GM19467 (cell line): Measurements from ENCODE around the gene TIAM1.

Experiments
- ATAC-seq: cut with Tn5 transposase; IDR thresholded peaks from one replicate; pipeline ENCODE4 v1.9.1; 2021; ENCODE audit warnings: mild to moderate bottlenecking, moderate library complexity; ENCODE audit not compliant: unreplicated experiment

Gene TIAM1

GRCh38 chr21:31180256-31181081, 163.6 kb downstream of the TIAM1 start:
- no peak for ATAC-seq

- ATAC-seq, result no peak
Observed at GRCh38 chr21:31176725-31177124, 167.3 kb downstream of the TIAM1 start.

- ATAC-seq, result no peak
Observed at GRCh38 chr21:31176080-31176551, 167.9 kb downstream of the TIAM1 start.

GRCh38 chr21:31173881-31174555, 170.0 kb downstream of the TIAM1 start:
- no peak for ATAC-seq

GRCh38 chr21:31172328-31172727, 171.7 kb downstream of the TIAM1 start:
- ATAC-seq, result no peak

- no peak for ATAC-seq
Observed at GRCh38 chr21:31164713-31165694, 179.1 kb downstream of the TIAM1 start.

GRCh38 chr21:31162827-31163226, 181.2 kb downstream of the TIAM1 start:
- no peak for ATAC-seq

GRCh38 chr21:31162079-31162699, 181.9 kb downstream of the TIAM1 start:
- no peak for ATAC-seq

GRCh38 chr21:31161157-31161556, 182.9 kb downstream of the TIAM1 start:
- ATAC-seq, result no peak

GRCh38 chr21:31159808-31160207, 184.3 kb downstream of the TIAM1 start:
- no peak for ATAC-seq

GRCh38 chr21:31158789-31159581, 185.1 kb downstream of the TIAM1 start:
- no peak for ATAC-seq

GRCh38 chr21:31157756-31158155, 186.3 kb downstream of the TIAM1 start:
- no peak for ATAC-seq

- ATAC-seq, result no peak
Observed at GRCh38 chr21:31156662-31157061, 187.4 kb downstream of the TIAM1 start.

GRCh38 chr21:31156169-31156568, 187.9 kb downstream of the TIAM1 start:
- ATAC-seq, result no peak

- ATAC-seq, result no peak
Observed at GRCh38 chr21:31151156-31152045, 192.7 kb downstream of the TIAM1 start.

- no peak for ATAC-seq
Observed at GRCh38 chr21:31145274-31145673, 198.8 kb downstream of the TIAM1 start.

GRCh38 chr21:31143036-31143435, 201.0 kb downstream of the TIAM1 start:
- ATAC-seq, result no peak

GRCh38 chr21:31142600-31142999, 201.5 kb downstream of the TIAM1 start:
- ATAC-seq, result no peak
